Midbrain (tissue), 1 donor: ENCODE results near the gene CNTN4.

Experiments used
- DNase-seq: peaks from one replicate; lab custom pipeline; 2025; lab: John Stamatoyannopoulos, UW

The CNTN4 gene

GRCh38 chr3:3105815-3106214 is 1007.1 kb downstream of the CNTN4 start:
- DNase-seq, result no peak

GRCh38 chr3:3107181-3107580 is 1008.5 kb downstream of the CNTN4 start:
- DNase-seq, result no peak
